Neuronal stem cell (in vitro differentiated cells): Measurements from ENCODE around the gene TMEM163.

Source experiments
- DNase-seq: peaks from one replicate; pipeline ENCODE4 v3.0.0-alpha.2; 2013; ENCODE audit warnings: low spot score
- H2AFZ ChIP-seq: one replicate; pipeline ENCODE4 v1.6.1; 2013; ENCODE audit warnings: mild to moderate bottlenecking, low read length, inconsistent platforms
- H2AK5ac ChIP-seq: 2 replicates; pipeline ENCODE4 v1.6.1; 2013; ENCODE audit warnings: low read depth, mild to moderate bottlenecking, inconsistent platforms, low read length, moderate library complexity, mixed read lengths
- H2BK120ac ChIP-seq: 2 replicates; pipeline ENCODE4 v1.6.1; 2013; ENCODE audit warnings: low read depth, mild to moderate bottlenecking, inconsistent platforms, low read length, moderate library complexity, mixed read lengths
- H2BK12ac ChIP-seq: one replicate; pipeline ENCODE4 v1.6.1; 2013; ENCODE audit warnings: low read length, inconsistent platforms
- H2BK15ac ChIP-seq: 2 replicates; pipeline ENCODE4 v1.6.1; 2013; ENCODE audit warnings: mild to moderate bottlenecking, low read length, inconsistent platforms, mixed read lengths
- H2BK5ac ChIP-seq: one replicate; pipeline ENCODE4 v1.6.1; 2013; ENCODE audit warnings: inconsistent platforms, mild to moderate bottlenecking, low read length, moderate library complexity
- H3K14ac ChIP-seq: one replicate; pipeline ENCODE4 v1.6.1; 2013; ENCODE audit warnings: low read length, inconsistent platforms
- H3K18ac ChIP-seq: 2 replicates; pipeline ENCODE4 v1.6.1; 2013; ENCODE audit warnings: low read length, inconsistent platforms
- H3K23ac ChIP-seq: 2 replicates; pipeline ENCODE4 v1.6.1; 2013; ENCODE audit warnings: low read depth, mild to moderate bottlenecking, mixed read lengths, low read length, inconsistent platforms; ENCODE audit not compliant: poor library complexity
- H3K27ac ChIP-seq: replicated peaks from 3 replicates; pipeline ENCODE4 v1.5.1; 2013; ENCODE audit warnings: low read length, inconsistent platforms
- H3K27me3 ChIP-seq, 3 experiments: 2 replicates each; pipeline ENCODE4 v1.6.1; 2013; ENCODE audit warnings: low read length in 3 of 3, mild to moderate bottlenecking in 2 of 3, inconsistent platforms in 1 of 3, low read depth in 1 of 3, mixed read lengths in 1 of 3, moderate library complexity in 1 of 3; ENCODE audit not compliant: control insufficient read depth in 3 of 3, insufficient read depth in 3 of 3
- H3K36me3 ChIP-seq, 2 donors: replicated peaks in 1 of 2; 2 replicates each; pipeline ENCODE4 v1.6.1; 2013; ENCODE audit warnings: low read length in 2 of 2; ENCODE audit not compliant: control insufficient read depth in 2 of 2, insufficient read depth in 2 of 2
- H3K4ac ChIP-seq: 2 replicates; pipeline ENCODE4 v1.6.1; 2013; ENCODE audit warnings: inconsistent platforms, mild to moderate bottlenecking, low read length, moderate library complexity
- H3K4me1 ChIP-seq, 2 donors: 1 replicate in 1 of 2; 2 replicates in 1 of 2; pipeline ENCODE4 v1.6.1; 2013; ENCODE audit warnings: low read length in 2 of 2, low read depth in 1 of 2; ENCODE audit not compliant: control insufficient read depth in 2 of 2, insufficient read depth in 1 of 2
- H3K4me2 ChIP-seq: one replicate; pipeline ENCODE4 v1.6.1; 2013; ENCODE audit warnings: mild to moderate bottlenecking, low read length, inconsistent platforms; ENCODE audit not compliant: insufficient read depth, poor library complexity, severe bottlenecking
- H3K4me3 ChIP-seq, 2 donors: 2 replicates each; pipeline ENCODE4 v1.5.1; 2013; ENCODE audit warnings: low read length in 2 of 2, mild to moderate bottlenecking in 2 of 2, inconsistent platforms in 1 of 2, moderate library complexity in 1 of 2
- H3K79me1 ChIP-seq: one replicate; pipeline ENCODE4 v1.6.1; 2013; ENCODE audit warnings: low read depth, mild to moderate bottlenecking, inconsistent platforms, low read length, moderate library complexity
- H3K9ac ChIP-seq: one replicate; pipeline ENCODE4 v1.6.1; 2013; ENCODE audit warnings: mild to moderate bottlenecking, low read depth, low read length, inconsistent platforms; ENCODE audit not compliant: poor library complexity
- H3K9me3 ChIP-seq, 2 donors: replicated peaks in 1 of 2; 2 replicates each; pipeline versions ENCODE3 to v1.6.1; 2013; ENCODE audit warnings: low read length in 2 of 2, mild to moderate bottlenecking in 2 of 2, inconsistent platforms in 1 of 2, low read depth in 1 of 2, mixed read lengths in 1 of 2, moderate library complexity in 1 of 2; ENCODE audit not compliant: control insufficient read depth in 2 of 2, insufficient read depth in 1 of 2
- H4K8ac ChIP-seq: one replicate; pipeline ENCODE4 v1.6.1; 2013; ENCODE audit warnings: low read depth, mild to moderate bottlenecking, inconsistent platforms, low read length, moderate library complexity
- H4K91ac ChIP-seq: one replicate; pipeline ENCODE4 v1.6.1; 2013; ENCODE audit warnings: low read length, low read depth, mild to moderate bottlenecking, inconsistent platforms; ENCODE audit not compliant: poor library complexity
- WGBS, 2 donors: extraction: QIAGEN DNeasy Blood & Tissue Kit; methylation state at CpG; one replicate each; pipeline ENCODE4 v1.1.7; 2013; ENCODE audit warnings: missing lambda C conversion rate in 2 of 2, mixed read lengths in 1 of 2; ENCODE audit not compliant: insufficient read length in 2 of 2, insufficient replicate concordance in 1 of 2; ENCODE audit errors: extremely low coverage in 2 of 2; 5-methylcytosine and 5-hydroxymethylcytosine counted together

TMEM163 gene

GRCh38 chr2:134763164-134763710 lies 44.4 kb upstream of the TMEM163 start:
- Histone ChIP-seq H3K27ac (no peak overlapping the region), H4K91ac (no peak overlapping the region), H3K4ac (no peak overlapping the region), H3K4me1 (no peaks in the 10 kb centered on the region), H3K14ac (no peak overlapping the region), H3K18ac (no peak overlapping the region), H4K8ac (no peak overlapping the region), H2BK5ac (no peak overlapping the region), H3K23ac (no peak overlapping the region), H3K36me3 (no peaks in the 10 kb centered on the region), H3K9me3 (no peaks in the 10 kb centered on the region), H2BK15ac (no peak overlapping the region), H3K4me3 (no peak overlapping the region), H2BK120ac (no peak overlapping the region), H3K4me2 (no peak overlapping the region), H2BK12ac (no peak overlapping the region), H3K79me1 (no peaks in the 10 kb centered on the region), H2AK5ac (no peak overlapping the region), H3K9ac (no peak overlapping the region), H2AFZ (no peak overlapping the region), H3K27me3 (no peaks in the 10 kb centered on the region)
- no peak for DNase-seq
- WGBS, 2 donors = no CpG with 5 or more reads among the region's 4 CpGs

DNA sequence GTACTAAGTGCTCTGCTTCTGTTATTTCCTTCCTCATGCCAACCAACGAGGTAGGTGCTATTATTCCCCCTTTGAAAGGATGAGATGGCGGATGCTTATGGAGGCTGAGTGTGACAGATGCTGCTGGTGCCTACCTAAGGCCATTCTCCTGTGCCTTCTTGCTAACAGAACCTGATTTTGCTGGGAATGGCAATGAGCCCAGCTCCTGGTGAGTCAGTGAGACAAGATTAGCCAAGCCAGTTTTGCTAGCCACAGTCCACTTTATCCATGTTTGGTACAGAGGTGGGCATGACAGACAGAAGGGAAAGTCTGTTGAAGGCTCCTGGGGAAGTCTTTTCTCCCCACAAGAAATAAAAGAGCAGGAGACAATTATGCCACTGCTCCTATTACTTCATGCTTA lies 43.7 kb upstream of the TMEM163 start:
- Histone ChIP-seq H3K4ac (no peak overlapping the region), H3K4me3 (no peak overlapping the region), H2BK15ac (no peak overlapping the region), H2BK12ac (no peak overlapping the region), H2BK5ac (no peak overlapping the region), H4K8ac (no peak overlapping the region), H2BK120ac (no peak overlapping the region), H2AFZ (no peak overlapping the region), H3K9me3 (no peaks in the 10 kb centered on the region), H3K23ac (no peak overlapping the region), H3K27ac (no peak overlapping the region), H2AK5ac (no peak overlapping the region), H3K14ac (no peak overlapping the region), H3K4me1 (no peaks in the 10 kb centered on the region), H3K27me3 (no peaks in the 10 kb centered on the region), H3K18ac (no peak overlapping the region), H3K79me1 (no peaks in the 10 kb centered on the region), H3K9ac (no peak overlapping the region), H3K36me3 (no peaks in the 10 kb centered on the region), H3K4me2 (no peak overlapping the region), H4K91ac (no peak overlapping the region)
- no CpG with 5 or more reads among the region's 2 CpGs for WGBS, 2 donors
- no peak for DNase-seq

DNA sequence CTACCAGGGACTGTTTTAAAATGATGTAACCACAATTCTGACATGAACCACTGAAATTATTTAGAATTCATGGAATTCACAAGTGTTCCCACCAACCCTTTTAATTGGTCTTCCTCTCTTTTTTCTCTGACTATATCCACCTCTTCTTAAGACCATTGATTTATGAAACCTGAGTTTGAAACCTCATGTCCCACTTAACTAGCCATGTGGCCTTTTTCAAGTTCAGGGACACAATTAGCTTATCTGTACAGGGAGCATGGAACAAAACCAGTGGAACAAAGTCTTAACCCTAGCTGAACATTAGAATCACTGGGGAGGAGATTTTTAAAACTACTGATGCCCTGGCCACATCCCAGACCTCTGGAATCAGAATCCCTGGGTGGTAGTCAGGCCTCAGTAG lies 41.6 kb upstream of the TMEM163 start:
- H2BK120ac ChIP-seq = no peak overlapping the region
- no peak overlapping the region for H3K18ac ChIP-seq
- H3K4ac ChIP-seq = no peak overlapping the region
- no peak overlapping the region for H3K9ac ChIP-seq
- H3K27ac ChIP-seq = no peak overlapping the region
- no peak overlapping the region for H3K23ac ChIP-seq
- no peak overlapping the region for H4K91ac ChIP-seq
- no peak overlapping the region for H3K4me3 ChIP-seq
- no peaks in the 10 kb centered on the region for H3K27me3 ChIP-seq
- H2BK15ac ChIP-seq = no peak overlapping the region
- DNase-seq = no peak
- no peak overlapping the region for H2AK5ac ChIP-seq
- no peak overlapping the region for H2AFZ ChIP-seq
- H2BK12ac ChIP-seq = no peak overlapping the region
- H3K79me1 ChIP-seq = no peaks in the 10 kb centered on the region
- H3K9me3 ChIP-seq = peaks cover 0 to 1% of the 10 kb centered on the region in 2 donors
- no peaks in the 10 kb centered on the region for H3K4me1 ChIP-seq
- no peak overlapping the region for H4K8ac ChIP-seq
- no peak overlapping the region for H2BK5ac ChIP-seq
- no peak overlapping the region for H3K14ac ChIP-seq
- no peak overlapping the region for H3K4me2 ChIP-seq
- H3K36me3 ChIP-seq = no peaks in the 10 kb centered on the region

GRCh38 chr2:134758633-134759032 lies 39.8 kb upstream of the TMEM163 start:
- Histone ChIP-seq H3K9ac (no peak overlapping the region), H3K27ac (no peak overlapping the region), H3K9me3 (peaks cover 0 to 1% of the 10 kb centered on the region in 2 donors), H3K27me3 (peaks cover 0 to 2% (median 0%) of the 10 kb centered on the region in 3 experiments), H3K4ac (no peak overlapping the region), H2AK5ac (no peak overlapping the region), H3K4me1 (no peaks in the 10 kb centered on the region), H3K18ac (no peak overlapping the region), H3K79me1 (no peaks in the 10 kb centered on the region), H3K4me3 (no peak overlapping the region), H3K23ac (no peak overlapping the region), H2BK5ac (no peak overlapping the region), H2BK120ac (no peak overlapping the region), H2BK12ac (no peak overlapping the region), H3K4me2 (no peak overlapping the region), H4K8ac (no peak overlapping the region), H3K14ac (no peak overlapping the region), H3K36me3 (no peaks in the 10 kb centered on the region), H2BK15ac (no peak overlapping the region), H2AFZ (no peak overlapping the region), H4K91ac (no peak overlapping the region)
- DNase-seq = no peak
- WGBS, 2 donors = no CpG with 5 or more reads among the region's 1 CpG
